RKO (cell line): Measurements from ENCODE around the gene CCSER2.
"Not testable (repeated sequence)": the region's sequence is repeated elsewhere in the genome, so short reads cannot be mapped to it uniquely, and the experiment has no call there.

ENCODE experiments used
- DNase-seq: peaks from one replicate; pipeline ENCODE4 v3.0.0-alpha.2; 2016; ENCODE audit warnings: low spot score

CCSER2 gene

DNA sequence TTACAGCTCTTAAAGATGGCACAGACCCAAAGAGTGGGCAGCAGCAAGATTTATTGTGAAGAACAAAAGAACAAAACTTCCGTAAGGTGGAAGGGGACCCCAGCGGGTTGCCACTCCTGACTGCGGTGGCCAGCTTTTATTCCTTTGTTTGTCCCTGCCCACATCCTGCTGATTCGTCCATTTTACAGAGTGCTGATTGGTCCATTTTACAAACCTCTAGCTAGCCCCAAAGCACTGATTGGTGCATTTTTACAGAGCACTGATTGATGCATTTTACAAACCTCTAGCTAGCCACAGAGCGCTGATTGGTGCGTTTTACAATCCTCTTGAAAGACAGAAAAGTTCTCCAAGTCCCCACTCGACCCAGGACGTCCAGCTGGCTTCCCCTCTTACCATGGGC, 16.8 kb upstream of the CCSER2 start:
- DNase-seq, result no peak

DNA sequence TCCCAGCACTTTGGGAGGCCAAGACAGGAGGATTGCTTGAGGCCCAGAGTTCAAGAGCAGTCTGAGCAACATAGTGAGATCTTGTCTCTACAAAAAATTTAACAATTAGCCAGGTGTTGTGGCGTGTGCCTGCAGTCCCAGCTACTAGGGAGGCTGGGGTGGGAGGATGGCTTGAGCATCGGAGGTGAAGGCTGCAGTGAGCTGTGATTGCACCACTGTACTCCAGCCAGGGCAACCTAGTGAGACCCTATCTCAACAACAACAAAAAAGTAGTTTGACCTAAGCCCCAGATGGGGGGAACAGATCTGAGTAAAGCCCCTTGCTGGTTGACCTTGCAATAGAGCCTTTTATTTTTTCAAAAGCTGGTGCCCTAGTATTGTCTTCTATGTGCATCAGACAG, 15.6 kb upstream of the CCSER2 start:
- DNase-seq, result no peak

DNA sequence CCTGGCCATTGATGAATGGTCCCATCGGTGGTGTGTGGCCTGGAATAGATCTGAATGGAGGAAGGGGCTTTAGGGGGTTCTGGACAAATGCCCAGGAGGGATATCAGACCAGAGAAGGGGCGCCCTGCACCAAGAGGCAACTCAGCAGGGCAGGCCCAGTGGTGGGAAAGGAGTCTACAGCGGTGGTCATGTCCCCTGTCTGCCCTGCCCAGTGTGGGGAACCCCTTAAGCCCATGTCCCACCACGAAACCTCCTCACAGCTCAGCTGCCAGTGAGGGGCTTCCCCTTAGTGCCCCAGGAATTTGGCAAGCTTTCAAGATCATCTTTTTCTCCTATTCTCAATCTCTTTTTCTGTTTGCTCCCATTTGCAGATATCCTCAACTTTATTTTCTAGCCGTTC, 14.1 kb upstream of the CCSER2 start:
- no peak for DNase-seq

DNA sequence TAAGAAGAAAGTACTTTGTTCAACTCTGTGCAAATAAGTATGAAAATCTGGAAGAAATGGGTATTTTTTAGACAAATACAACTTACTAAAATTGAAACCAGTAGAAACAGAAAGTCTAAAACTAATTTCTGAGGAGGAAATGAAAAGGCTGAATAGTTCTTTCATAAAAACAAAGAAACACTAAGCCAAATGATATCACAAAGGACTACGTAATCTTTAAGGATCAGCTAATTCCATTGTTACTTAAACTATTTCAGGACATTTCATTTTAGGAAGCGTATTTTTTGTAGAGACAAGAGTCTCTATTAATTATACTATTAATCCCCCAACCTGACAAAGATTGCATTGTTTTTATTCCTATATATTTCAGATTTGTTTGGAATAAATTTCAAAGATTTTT, 11.2 kb upstream of the CCSER2 start:
- no peak for DNase-seq

DNA sequence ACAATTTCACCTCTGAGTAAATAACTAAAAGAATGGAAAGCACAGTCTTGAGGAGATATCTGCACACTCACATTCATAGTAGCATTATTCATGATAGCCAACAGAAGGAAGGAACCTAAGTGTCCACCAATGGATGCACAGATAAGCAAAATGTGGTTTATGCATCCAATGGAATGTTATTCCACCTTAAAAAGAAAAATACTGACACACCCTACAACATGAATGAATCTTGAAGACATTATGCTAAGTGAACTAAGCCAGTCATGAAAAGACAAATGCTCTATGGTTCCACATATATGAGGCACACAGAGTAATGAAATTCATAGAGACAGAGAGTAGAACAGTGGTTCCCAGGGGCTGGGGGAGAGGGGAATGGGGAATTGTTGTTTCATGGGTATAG, 6.5 kb upstream of the CCSER2 start:
- DNase-seq, result no peak

DNA sequence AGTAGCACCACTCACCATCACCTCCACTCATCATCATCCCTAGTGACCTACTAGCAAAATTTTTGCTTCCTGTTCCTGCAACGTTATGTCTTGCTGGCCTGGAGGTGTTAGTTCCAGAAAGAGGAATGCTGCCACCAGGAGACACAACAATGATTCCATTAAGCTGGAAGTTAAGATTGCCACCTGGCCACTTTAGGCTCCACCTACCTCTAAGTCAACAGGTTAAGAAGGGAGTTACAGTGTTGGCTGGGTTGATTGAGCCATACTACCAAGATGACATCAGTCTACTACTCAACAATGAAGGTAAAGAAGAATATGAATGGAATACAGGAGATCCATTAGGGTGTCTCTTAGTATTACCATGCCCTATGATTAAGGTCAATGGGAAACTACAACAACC, 4.8 kb upstream of the CCSER2 start:
- DNase-seq, result not testable (repeated sequence)

DNA sequence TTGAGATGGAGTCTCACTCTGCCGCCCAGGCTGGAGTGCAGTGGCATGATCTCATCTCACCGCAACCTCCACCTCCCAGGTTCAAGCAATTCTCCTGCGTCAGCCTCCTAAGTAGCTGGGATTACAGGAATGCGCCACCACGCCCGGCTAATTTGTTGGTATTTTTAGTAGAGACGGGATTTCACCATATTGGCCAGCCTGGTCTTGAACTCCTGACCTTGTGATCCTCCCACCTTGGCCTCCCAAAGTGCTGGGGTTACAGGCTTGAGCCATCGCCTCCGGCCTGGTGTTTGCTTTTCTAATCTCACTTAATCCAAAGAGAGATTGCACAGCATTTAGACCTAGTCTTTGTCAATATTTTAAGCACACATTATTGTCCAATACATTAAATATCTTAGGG, 1.4 kb upstream of the CCSER2 start:
- DNase-seq, result not testable (repeated sequence)

DNA sequence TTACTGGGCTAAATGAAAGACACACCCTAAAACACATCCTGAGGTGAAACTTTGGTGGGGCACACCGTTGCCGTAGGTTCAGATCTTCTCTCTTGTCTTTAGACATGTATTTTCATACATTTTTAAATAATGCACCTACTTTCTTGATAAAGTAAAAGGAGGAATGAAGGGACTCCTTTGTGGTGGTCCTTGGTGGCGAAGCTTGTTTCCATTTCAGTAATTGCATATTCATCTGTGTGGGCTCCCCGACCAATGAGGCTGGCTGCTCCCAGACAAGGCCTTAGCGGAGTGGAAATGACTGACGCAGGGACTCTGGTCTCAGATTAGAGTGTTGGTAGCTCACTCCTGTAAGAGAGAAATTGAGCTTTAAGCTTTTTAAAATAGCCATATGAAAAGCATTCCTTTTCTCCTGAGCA, 815 bp downstream of the CCSER2 start:
- peak; percentile 75 for DNase-seq

DNA sequence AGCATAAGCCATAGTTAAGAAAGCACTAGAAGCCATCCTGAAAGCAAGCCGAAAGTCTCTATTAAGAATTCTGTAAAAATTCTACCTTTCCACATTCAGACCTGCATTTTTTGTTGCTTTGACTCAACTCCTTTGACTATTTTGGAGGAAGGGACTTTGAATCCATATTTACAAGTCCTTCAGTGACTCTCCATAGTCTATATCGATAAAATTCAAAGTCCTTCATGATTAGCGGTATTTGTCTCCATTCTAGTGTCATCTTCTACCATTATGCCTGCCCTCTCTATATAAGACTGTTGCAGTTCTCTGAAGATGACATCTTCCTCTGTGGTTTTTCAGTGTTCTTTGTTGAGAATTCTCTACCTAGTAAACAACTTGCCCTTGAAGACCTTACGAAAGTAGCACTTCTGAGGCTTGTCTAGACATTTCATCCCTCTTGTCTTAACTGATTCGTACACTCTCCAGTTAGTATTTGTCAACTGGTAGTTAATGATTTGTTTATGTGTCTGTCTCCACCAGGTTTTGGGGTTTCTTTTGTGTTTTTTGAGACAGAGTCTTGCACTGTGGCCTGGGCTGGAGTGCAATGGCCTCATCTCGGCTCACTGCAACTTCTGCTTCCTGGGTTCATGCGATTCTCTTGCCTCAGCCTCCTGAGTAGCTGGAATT, 1.7 kb downstream of the CCSER2 start:
- no peak for DNase-seq

DNA sequence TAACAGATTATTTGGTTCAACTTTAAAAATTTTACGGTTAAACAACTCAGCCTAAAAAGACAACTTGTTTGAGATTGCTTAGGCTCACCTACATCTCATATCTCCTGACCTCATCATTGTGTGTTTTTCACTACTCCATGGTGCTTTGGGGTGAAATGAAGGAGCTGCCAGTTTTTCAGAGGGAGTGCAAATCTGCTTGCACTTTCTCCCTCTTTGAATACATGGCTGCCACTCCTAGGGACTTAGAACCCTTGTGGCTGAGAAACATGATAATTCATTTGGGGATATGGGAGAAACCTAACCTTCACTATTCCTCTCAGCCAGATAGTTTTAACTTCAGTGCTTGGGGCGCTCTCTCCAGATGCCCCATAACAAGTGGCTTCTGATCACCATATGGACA, 2.7 kb downstream of the CCSER2 start:
- DNase-seq, result no peak

DNA sequence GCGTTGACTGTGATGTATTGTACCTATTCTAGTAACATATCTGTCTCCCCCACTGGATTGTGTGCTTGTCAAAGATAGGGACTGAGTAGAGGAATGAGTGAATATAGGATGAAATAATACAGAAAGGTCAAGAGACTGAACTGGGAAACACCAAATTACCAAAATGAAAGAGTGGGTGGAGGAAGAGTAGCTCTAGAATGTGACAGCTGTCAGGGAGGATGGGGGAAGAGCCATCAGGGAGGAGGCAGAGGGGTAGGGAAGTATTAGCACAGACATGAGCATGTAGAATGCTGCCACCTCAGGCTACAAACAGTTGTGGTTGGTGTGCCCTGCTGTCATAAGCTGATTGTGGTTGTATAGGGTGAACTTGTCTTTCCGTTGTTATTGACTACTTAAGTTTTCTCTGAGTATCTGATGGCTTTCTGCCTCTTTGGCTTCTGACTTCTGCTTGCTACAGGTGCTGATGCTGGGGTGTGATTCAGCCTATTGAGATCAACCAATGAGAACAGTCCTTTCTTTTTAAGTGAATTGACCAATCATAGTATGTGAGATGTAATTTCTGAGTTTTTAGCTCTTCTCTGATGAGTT, 5.6 kb downstream of the CCSER2 start:
- DNase-seq, result peak; percentile 23

DNA sequence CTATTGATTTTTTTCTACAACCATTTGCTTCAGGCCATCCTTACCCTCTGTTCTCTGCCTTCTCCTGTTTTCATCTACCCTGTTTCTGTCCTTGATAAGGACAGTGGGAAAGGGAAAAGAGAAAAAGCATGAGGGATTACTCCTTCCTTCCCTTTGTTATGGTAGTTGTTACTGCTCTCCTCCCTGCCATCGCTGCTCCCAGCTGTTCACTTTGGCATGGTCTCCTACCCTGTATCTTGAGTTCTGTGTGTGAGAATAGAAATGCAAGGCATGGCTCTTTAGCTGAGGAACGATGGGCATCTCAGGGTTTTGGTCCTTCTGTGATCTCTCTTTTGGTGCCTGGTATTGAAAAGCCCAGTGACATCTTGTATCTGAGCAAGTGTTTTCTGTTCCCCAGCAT, 6.4 kb downstream of the CCSER2 start:
- no peak for DNase-seq

DNA sequence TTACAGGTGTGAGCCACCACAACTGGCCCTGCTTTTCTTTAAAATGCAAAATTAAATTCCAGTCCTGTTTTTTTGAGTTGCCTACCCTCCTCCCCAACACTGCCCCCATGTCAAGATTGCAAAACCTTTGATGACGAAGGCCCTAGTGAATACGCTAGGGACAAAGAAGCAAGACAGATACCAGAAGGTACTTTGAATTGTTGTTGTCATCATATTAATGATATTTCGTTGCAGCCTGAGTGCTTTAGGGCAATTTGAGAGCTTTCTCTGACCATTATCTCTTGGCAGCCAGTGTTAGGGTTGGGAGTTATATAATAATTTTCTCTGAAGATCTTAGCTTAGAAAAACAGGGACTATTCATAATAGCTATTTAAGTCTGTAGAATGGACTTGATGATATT, 7.1 kb downstream of the CCSER2 start:
- DNase-seq, result no peak

DNA sequence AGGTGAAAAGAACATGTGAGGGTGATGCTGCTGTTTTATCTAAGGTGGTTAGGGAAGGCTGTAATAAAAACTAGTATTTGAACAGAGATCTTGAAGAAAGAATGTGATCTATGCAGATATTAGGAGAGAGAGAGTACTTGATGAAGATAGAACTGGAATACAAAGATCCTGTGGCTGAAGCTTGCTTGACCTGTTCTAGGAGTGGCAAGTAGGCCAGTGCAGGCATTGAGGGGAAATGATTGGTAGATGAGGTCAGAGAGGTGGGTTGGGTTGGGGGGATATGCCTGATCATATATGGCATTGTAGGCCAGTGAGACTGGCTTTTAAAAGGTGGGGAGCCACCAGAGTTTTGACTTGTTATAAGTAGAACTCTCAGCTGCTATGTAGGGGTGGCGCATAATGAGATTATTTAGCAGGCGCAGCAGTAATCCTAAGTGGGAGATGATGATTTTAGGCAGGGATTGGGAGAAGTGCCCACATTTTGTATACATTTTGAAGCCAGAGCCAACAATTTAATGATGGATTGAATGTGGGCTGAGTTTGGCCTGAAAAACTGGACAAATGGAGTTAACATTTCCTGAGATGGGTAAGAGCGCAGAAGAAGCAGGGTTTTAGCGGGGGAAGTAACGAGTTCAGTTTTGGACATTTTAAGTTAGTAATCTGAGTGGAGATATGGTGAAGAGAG, 8.2 kb downstream of the CCSER2 start:
- DNase-seq, result no peak

DNA sequence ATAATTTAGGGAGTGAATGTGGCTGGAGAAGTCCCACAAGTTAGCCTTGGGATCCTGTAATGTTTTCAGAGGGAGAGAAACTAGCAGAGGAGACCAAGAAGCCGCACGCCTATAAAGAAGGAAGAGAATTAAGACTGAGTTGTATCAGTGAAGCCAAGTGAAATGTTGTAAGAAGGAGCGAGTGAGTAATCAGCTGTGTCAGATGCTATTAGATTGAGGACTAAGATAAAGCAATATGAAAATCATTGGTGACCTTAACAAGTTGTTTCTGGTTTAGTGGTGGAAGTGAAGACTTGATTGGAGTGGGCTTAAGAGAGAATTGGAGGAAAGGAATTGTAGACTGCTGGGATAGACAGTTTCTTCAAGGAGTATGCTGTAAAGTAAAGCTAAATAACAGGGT, 8.8 kb downstream of the CCSER2 start:
- peak; percentile 8 for DNase-seq

DNA sequence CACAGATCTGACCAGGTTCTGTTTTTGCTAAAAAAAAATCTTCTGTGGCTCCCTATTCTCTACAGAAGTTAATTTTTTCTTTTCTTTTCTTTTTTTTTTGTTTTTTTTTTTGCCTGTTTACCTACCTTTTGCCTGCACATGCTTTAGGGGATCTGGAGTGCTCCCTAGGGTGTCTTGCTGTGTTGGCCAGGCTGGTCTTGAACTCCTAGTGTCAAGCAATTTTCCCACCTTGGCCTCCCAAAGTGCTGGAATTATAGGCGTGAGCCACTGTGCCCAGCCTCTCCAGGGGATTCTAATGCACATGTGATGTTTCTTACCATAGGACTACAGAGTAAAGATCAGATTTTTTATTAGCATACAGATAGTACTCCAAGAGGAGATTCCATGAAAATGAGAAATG, 10.6 kb downstream of the CCSER2 start:
- DNase-seq, result no peak

DNA sequence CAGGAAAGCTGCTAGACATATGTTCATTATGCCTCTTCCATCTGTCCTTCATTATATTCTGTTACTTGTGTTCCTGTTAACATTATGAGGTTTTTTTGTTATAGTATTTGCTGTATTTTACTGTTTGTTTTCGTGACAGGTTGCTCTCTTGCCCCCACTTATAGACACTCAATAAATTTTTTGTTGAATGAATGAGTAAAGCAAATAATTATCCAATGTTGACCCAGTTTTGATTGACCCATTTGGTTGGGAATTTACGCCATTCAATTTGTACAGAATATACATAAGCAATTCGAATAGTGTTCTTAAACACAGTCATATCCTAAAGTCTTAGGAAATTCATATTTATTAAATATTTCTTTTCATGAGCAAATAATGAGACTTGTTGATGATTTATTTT, 11.8 kb downstream of the CCSER2 start:
- no peak for DNase-seq

DNA sequence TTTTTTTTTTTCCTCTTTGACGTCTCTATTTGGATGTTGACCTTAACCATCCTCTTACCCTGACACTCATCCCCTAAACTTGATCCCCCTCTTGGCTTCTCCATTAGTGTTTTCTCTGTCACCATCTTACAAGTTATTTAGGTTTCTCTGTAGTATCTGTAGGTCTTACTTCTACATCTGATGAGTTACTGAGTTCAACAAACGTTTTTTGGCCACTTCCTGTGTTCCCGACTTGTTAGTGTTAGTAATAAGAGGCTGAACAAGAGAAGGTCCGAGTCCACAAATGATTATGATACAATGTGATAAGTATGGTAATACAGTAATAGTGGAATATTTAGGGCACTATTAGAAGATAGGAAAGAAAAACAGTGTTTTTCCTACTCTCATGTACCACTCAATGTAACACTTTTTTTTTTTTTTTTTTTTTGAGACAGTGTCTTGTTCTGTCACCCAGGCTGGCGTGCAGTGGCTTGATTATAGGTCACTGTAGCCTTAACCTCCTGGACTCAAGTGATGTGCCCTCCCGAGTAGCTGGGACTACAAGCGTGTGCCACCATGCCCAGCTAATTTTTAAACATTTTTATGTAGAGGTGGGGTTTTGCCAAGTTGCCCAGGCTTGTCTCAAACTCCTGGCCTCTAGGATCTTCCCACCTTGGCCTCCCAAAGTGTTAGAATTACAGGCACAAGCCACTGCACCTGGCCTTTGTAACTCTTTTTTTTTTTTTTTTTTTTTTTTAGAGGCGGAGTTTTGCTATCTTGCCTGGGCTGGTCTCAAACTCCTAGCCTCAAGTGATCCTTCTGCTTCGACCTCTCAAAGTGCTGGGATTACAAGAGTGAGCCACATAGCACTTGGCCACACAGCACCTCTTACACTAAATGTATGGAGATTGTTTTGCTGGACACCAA, 12.5 kb downstream of the CCSER2 start:
- no peak for DNase-seq

DNA sequence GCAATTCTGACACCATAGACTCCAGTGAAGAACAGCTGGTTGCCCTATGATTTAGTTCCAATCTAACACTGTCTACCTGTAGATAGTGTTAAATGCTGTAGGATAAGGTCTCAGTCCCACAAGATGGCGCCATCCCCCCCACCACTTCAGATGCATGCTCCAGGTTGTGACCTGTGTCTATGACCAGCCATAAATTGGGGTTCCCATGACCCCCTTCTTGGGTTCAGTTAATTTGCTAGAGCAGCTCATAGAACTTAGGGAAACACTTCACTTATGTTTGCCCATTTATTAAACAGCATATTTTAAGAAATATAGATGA, 13.1 kb downstream of the CCSER2 start:
- DNase-seq, result no peak

DNA sequence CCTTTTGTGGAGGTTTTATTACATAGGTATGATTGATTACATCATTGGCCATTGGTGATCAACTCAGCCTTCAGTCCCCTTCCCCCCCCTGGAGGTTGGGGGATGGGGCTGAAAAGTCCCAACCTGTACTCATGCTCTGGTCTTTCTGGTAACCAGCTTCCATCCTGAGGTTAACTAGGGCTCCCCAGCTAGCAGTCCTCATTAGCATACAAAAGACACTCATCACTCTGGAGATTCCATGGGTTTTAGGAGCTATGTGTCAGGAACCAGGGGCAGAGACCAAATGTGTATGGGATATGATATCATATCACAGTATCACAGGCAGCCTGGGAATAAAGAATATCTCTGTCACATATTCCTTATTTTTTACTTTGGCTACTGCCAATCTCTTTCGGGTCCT, 13.6 kb downstream of the CCSER2 start:
- no peak for DNase-seq

DNA sequence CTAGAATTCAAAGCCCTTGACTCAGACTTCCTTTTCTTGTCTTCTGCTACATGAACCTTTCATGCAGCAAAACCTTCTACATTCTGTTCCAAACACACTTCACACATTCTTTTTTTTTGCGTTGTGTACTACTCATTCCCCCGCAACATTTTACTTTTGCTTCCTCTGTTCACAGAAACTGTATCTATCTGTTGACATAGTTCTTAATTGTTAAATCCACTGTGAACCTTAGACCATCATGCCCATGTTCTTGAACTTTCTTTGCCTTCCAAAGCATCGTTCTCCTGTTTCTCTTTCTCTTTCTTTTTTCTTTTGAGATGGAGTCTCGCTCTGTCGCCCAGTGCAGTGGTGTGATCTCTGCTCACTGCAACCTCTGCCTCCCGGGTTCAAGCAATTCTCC, 14.2 kb downstream of the CCSER2 start:
- no peak for DNase-seq

DNA sequence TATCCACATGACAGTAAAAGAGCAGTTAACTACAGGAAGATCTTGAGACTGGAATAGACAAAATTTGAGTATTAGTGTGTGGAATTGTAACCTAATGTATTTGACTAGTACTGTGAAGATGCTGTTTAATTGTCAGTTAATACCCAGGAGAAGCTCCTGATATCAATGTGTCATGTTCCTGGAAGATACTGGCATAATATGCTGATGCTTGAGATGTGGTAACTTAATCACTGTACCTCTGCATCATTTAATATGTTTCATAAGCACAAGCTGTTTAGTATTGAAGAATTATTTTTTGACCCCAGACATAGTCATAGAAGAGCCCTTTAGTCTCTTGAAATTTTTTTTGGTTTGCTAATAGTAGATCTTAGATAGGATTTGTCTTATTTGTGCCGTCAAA, 15.4 kb downstream of the CCSER2 start:
- no peak for DNase-seq

DNA sequence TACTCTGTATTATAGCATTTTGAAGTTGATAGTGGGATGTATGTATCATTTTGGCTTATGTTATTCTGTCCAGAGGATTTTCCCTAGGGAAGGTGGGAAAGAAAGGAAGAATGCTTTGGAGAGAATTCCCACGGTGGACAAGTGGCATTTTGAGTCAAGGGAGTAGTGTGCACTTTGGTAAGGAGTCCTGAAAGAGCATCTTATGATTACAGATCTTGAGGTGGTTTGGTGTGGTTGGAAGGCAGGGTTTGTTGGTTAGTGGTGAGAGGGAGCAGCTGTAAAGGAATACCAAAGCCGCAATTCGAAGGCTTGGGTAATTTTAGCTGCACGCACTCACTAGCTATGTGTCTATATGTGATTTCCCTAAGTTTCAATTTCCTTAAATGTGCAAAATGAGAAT, 16.1 kb downstream of the CCSER2 start:
- DNase-seq, result no peak
